ENCODE data around the gene TRIM74. TPM values are rescaled to one million over a fixed set of nuclear protein-coding genes. Genes with fewer than 3 reads are reported as not detected.
"Not testable (repeated sequence)": the region's sequence is repeated elsewhere in the genome, so short reads cannot be mapped to it uniquely, and the experiment has no call there.

The TRIM74 gene
- total RNA-seq (2014; rRNA removed) (0.23 TPM in 1 of 2 replicates, not detected in the other), Bru-seq, nascent RNA (percentile 38 among the genes with signal in this experiment), BruChase-seq, experiment 1, labeled RNA remaining after a 6-hour chase (percentile 63 among the genes with signal in this experiment), BruChase-seq, experiment 2, labeled RNA remaining after a 2-hour chase (percentile 62 among the genes with signal in this experiment)
- long read RNA-seq, partial matches to known transcripts = 1 of 17 reads
- long read RNA-seq, other reads (novel, unspliced or antisense) = 16 of 17 reads

DNA sequence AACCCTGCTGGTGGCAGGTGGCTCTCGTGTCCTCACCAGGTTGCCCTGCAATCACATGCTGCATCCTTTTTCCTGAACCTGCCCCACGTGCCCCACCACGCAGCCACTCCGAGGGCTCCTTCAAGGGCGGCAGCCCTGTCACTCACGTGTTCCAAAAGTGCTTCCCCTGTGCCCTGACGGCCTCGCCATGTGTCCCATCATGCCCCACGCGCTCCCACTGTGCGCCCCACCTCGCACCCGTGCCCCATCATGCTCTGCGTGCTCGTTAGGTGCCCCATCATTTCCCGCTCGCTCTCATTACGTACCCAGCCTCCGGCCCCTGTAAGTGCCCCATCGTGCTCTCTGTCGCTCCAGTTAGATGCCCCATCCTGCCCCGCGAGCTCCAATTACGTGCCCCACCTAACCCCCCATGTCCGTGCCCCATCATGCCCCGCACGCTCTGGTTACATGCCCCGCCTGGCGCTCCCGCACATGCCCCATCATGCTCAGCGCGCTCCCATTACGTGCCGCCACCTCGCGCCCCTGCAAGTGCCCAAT, at the start of gene TRIM74:
TRIM74 (minus strand) TSS at position 487 of the 537 bp plus-strand sequence. CDS start 3,309 bp downstream, outside the sequence.
- H3K4me1 ChIP-seq (ENCODE audit: insufficient read depth, low read length); H3K9ac ChIP-seq (ENCODE audit: low read length); H3K9me3 ChIP-seq (ENCODE audit: low read length); DNase-seq; H3K36me3 ChIP-seq (ENCODE audit: low read depth, low read length); H3K79me2 ChIP-seq (ENCODE audit: low read length); H3K27me3 ChIP-seq (ENCODE audit: low read length); H3F3A ChIP-seq (ENCODE audit: low read length, unreplicated experiment); POLR2A ChIA-PET (ENCODE audit: unreplicated experiment); H3K4me3 ChIP-seq (ENCODE audit: low read length); H3K9me2 ChIP-seq (replicated peaks; ENCODE audit: low read length); H3K4me2 ChIP-seq (ENCODE audit: low read length); CTCF ChIA-PET; H4K20me1 ChIP-seq (ENCODE audit: low read length); intact Hi-C loops (cut with micrococcal nuclease); ATAC-seq; BruUV-seq (replicated peaks); H3K27ac ChIP-seq (ENCODE audit: low read length); H2AFZ ChIP-seq (ENCODE audit: low read length): not testable (repeated sequence)

DNA sequence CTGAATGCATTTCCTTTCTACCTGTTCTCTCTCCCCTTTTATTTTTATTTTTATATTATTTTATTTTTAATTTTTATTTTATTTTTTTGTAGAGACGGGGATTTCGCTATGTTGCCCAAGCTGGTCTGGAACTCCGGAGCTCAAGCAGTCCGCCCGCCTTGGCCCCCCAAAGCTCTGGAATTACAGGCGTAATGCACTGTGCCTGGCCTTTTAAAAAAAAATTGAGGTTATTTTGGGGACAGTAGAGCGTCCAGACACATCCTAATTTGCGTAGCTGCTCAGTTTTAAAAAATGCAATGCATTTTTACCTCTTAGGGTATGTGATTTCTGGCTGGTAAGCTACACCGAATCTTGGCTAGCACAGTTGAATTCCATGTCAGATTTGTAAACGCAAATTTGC, 37.2 kb upstream of the TRIM74 start:
- intact Hi-C loops (cut with micrococcal nuclease); H3K4me1 ChIP-seq (ENCODE audit: insufficient read depth, low read length); H3K9me2 ChIP-seq (replicated peaks; ENCODE audit: low read length); CTCF ChIA-PET; BruUV-seq (replicated peaks); ATAC-seq; H3K9me3 ChIP-seq (ENCODE audit: low read length); H4K20me1 ChIP-seq (ENCODE audit: low read length); POLR2A ChIA-PET (ENCODE audit: unreplicated experiment); DNase-seq; H3F3A ChIP-seq (ENCODE audit: low read length, unreplicated experiment); H2AFZ ChIP-seq (ENCODE audit: low read length); H3K9ac ChIP-seq (ENCODE audit: low read length); H3K27me3 ChIP-seq (ENCODE audit: low read length); H3K27ac ChIP-seq (ENCODE audit: low read length); H3K36me3 ChIP-seq (ENCODE audit: low read depth, low read length); H3K79me2 ChIP-seq (ENCODE audit: low read length): not testable (repeated sequence)
- Histone ChIP-seq H3K4me3 (ENCODE audit: low read length) (peak overlapping the region; percentile 63), H3K4me2 (ENCODE audit: low read length) (peak overlapping the region; percentile 70)

DNA sequence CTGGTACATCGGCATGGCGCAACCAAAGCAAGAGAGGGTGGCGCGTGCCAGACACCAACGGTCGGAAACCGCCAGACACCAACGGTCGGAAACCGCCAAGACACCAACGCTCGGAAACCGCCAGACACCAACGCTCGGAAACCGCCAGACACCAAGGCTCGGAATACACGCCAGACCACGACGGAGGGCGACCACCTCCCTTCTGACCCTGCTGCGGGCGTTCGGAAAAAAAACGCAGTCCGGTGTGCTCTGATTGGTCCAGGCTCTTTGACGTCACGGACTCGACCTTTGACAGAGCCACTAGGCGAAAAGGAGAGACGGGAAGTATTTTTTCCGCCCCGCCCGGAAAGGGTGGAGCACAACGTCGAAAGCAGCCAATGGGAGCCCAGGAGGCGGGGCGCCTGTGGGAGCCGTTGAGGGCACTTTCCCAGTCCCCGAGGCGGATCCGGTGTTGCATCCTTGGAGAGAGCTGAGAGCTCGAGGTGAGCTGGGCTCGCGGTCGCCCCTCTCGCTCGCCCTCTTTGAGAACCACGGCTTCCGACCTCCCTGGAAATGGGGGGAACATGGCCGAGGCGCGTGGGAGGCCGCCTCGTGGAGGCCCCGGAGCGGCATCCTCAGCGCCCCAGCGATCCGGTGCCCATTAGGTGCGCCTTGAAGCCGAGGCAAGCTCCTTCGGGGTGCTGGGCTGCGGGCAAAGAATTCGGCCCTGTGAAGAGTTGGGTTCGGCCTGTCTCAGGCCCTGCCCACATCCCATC, 36.6 kb upstream of the TRIM74 start:
- CTCF ChIA-PET; H3K36me3 ChIP-seq (ENCODE audit: low read depth, low read length): not testable (repeated sequence)

DNA sequence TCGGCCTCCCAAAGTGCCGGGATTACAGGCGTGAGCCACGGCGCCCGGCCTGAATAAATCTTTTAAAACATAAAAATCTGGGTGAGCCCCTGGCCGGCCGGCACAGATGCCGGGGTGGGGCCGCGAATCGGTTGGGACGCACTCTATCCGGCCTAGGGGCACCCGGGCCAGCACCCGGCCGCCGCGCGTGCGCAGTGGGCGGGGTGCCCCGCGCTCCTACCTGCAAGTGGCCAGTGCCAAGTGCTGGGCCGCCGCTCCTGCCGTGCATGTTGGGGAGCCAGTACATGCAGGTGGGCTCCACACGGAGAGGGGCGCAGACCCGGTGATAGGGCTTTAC, 36.1 kb upstream of the TRIM74 start:
- Histone ChIP-seq H3K9ac (ENCODE audit: low read length) (peak overlapping the region; percentile 75), H2AFZ (ENCODE audit: low read length) (peak overlapping the region; percentile 73; the same call in 1 of the 2 replicates)
- not testable (repeated sequence) for H4K20me1 ChIP-seq (ENCODE audit: low read length)

More for the DNA sequence above, 36.6 kb upstream of the TRIM74 start:
- Histone ChIP-seq H3K27ac (ENCODE audit: low read length) (peak overlapping the region; percentile 49; the same call in 1 of the 2 replicates), H2AFZ (ENCODE audit: low read length) (peak overlapping the region; percentile 73; the same call in 1 of the 2 replicates), H3K9ac (ENCODE audit: low read length) (peak overlapping the region; percentile 75), H3K4me3 (ENCODE audit: low read length) (peak overlapping the region; percentile 67), H3K4me2 (ENCODE audit: low read length) (peak overlapping the region; percentile 59; the same call in 1 of the 2 replicates)
- H3K9me3 ChIP-seq (ENCODE audit: low read length); H3F3A ChIP-seq (ENCODE audit: low read length, unreplicated experiment); BruUV-seq (replicated peaks); H3K4me1 ChIP-seq (ENCODE audit: insufficient read depth, low read length); H3K79me2 ChIP-seq (ENCODE audit: low read length); H3K9me2 ChIP-seq (replicated peaks; ENCODE audit: low read length); H4K20me1 ChIP-seq (ENCODE audit: low read length); H3K27me3 ChIP-seq (ENCODE audit: low read length); POLR2A ChIA-PET (ENCODE audit: unreplicated experiment); intact Hi-C loops (cut with micrococcal nuclease): not testable (repeated sequence)
- DNase-seq = peak; percentile 68
- ATAC-seq = peak; percentile 87

DNA sequence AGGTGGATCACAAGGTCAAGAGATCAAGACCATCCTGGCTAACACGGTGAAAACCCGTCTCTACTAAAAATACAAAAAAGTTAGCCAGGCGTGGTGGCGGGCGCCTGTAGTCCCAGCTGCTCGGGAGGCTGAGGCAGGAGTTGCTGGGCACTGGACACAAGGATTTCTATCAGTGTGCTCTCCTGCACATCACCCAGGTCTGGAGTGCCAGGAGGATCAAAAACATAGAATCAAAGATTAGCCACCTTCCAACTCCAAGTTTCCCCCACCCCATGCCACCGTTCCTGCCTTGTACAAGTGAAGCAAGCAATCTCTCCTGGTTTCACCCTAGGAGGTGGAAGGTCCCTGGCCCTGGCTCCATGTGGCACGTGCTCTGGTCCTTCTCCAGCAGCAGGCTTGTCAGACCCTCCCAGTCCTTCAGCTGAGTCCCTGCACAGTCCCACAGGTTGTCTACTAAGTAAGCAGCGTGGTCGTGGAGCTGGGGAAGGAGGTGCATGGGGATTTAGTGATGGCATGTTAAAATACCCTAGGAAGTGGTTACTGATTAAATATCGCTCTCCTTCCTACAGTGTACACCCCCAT, 28.7 kb upstream of the TRIM74 start:
- H3K4me2 ChIP-seq (ENCODE audit: low read length); ATAC-seq; H4K20me1 ChIP-seq (ENCODE audit: low read length); intact Hi-C loops (cut with micrococcal nuclease); H3K9me3 ChIP-seq (ENCODE audit: low read length); H3K9ac ChIP-seq (ENCODE audit: low read length); CTCF ChIA-PET; H3K4me1 ChIP-seq (ENCODE audit: insufficient read depth, low read length); H3K36me3 ChIP-seq (ENCODE audit: low read depth, low read length); H3K27ac ChIP-seq (ENCODE audit: low read length); POLR2A ChIA-PET (ENCODE audit: unreplicated experiment); H2AFZ ChIP-seq (ENCODE audit: low read length); H3F3A ChIP-seq (ENCODE audit: low read length, unreplicated experiment); H3K79me2 ChIP-seq (ENCODE audit: low read length); H3K9me2 ChIP-seq (replicated peaks; ENCODE audit: low read length); DNase-seq; H3K27me3 ChIP-seq (ENCODE audit: low read length); H3K4me3 ChIP-seq (ENCODE audit: low read length): not testable (repeated sequence)
- TSS peak; percentile 16 for BruUV-seq (replicated peaks)

More for the DNA sequence above, 36.1 kb upstream of the TRIM74 start:
- BruUV-seq (replicated peaks); POLR2A ChIA-PET (ENCODE audit: unreplicated experiment); H3K4me1 ChIP-seq (ENCODE audit: insufficient read depth, low read length); H3K79me2 ChIP-seq (ENCODE audit: low read length); H3K27me3 ChIP-seq (ENCODE audit: low read length); H3K36me3 ChIP-seq (ENCODE audit: low read depth, low read length); H3K9me3 ChIP-seq (ENCODE audit: low read length); intact Hi-C loops (cut with micrococcal nuclease); H3F3A ChIP-seq (ENCODE audit: low read length, unreplicated experiment); H3K9me2 ChIP-seq (replicated peaks; ENCODE audit: low read length); CTCF ChIA-PET; DNase-seq: not testable (repeated sequence)
- peak overlapping the region; percentile 67 for H3K4me3 ChIP-seq (ENCODE audit: low read length)
- peak overlapping the region; percentile 49; the same call in 1 of the 2 replicates for H3K27ac ChIP-seq (ENCODE audit: low read length)
- H3K4me2 ChIP-seq (ENCODE audit: low read length) = peak overlapping the region; percentile 59; the same call in 1 of the 2 replicates
- peak; percentile 88 for ATAC-seq

DNA sequence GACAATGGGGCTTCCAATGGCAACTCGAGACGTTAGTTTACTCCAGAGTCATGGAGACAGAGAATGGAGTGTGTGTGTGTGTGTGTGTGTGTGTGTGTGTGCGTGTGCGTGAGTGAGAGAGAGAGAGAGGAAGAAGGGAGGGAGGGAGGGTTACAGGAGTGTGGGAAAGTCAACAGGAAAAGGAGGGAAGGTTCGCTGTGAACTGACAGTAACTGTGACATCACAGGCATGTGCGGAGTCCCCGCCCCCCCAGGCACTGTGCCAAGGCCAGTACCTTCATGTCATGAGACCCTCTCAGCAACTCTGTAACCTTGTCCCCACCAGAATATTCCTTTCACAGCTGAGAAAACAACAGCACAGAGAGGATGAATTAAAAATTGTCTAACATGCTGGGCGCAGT, 28.2 kb upstream of the TRIM74 start:
- H3K4me2 ChIP-seq (ENCODE audit: low read length); H3K4me1 ChIP-seq (ENCODE audit: insufficient read depth, low read length); H3K79me2 ChIP-seq (ENCODE audit: low read length); H3K9me3 ChIP-seq (ENCODE audit: low read length); BruUV-seq (replicated peaks); H3K36me3 ChIP-seq (ENCODE audit: low read depth, low read length); intact Hi-C loops (cut with micrococcal nuclease); H3K9ac ChIP-seq (ENCODE audit: low read length); H2AFZ ChIP-seq (ENCODE audit: low read length); ATAC-seq; H4K20me1 ChIP-seq (ENCODE audit: low read length); H3K4me3 ChIP-seq (ENCODE audit: low read length); POLR2A ChIA-PET (ENCODE audit: unreplicated experiment); CTCF ChIA-PET; DNase-seq; H3K9me2 ChIP-seq (replicated peaks; ENCODE audit: low read length); H3F3A ChIP-seq (ENCODE audit: low read length, unreplicated experiment); H3K27me3 ChIP-seq (ENCODE audit: low read length); H3K27ac ChIP-seq (ENCODE audit: low read length): not testable (repeated sequence)
